Esophagus squamous epithelium (tissue), 4 donors: ENCODE results near the gene DAB2IP.

Experiments used
- CTCF ChIP-seq, 6 experiments: fragments of 450-650 bp in 4 of 6; fragments of 200-600 bp in 2 of 6; sonication (generic) in 2 of 6; IDR thresholded peaks; one replicate each; pipeline ENCODE4 v1.5.1; 2016 to 2019; ENCODE audit warnings: antibody characterized with exemption in 6 of 6, mild to moderate bottlenecking in 4 of 6, moderate library complexity in 4 of 6
- POLR2A ChIP-seq, 4 donors: fragments of 450-650 bp; IDR thresholded peaks; one replicate each; pipeline ENCODE4 v1.6.1; 2017; ENCODE audit warnings: antibody characterized with exemption in 4 of 4, mild to moderate bottlenecking in 4 of 4, moderate library complexity in 3 of 4

- no peak for TF ChIP-seq POLR2A (IDR thresholded peaks at IDR 0.05)
- no peak for TF ChIP-seq CTCF (IDR thresholded peaks at IDR 0.05)
Measured at GRCh38 chr9:121823451-121824169, 172.2 kb downstream of the DAB2IP start.
